Measurements from ENCODE around the gene TMSB4X. TPM values are rescaled to one million over a fixed set of nuclear protein-coding genes. Genes with fewer than 3 reads are reported as not detected.
A peak's percentile ranks its signal among the peaks of the same experiment; 100 is the strongest.
"Not testable (repeated sequence)": the region's sequence is repeated elsewhere in the genome, so short reads cannot be mapped to it uniquely, and the experiment has no call there.

Gene TMSB4X
- total and polyA plus RNA-seq, 4 donors = 2,762 to 17,543 (median 6,164) TPM

- intact Hi-C loops (cut with DNase I); H3K36me3 ChIP-seq (ENCODE audit: control insufficient read depth in 1 of 2, insufficient read depth in 2 of 2, low read length in 1 of 2); H3K9me3 ChIP-seq (ENCODE audit: control insufficient read depth, low read length); H3K27me3 ChIP-seq (ENCODE audit: control insufficient read depth in 1 of 2, insufficient read depth in 2 of 2, low read length in 1 of 2); H3K4me3 ChIP-seq (ENCODE audit: low read length in 2 of 2); H3K27ac ChIP-seq (ENCODE audit: low read depth in 1 of 2, low read length in 2 of 2); DNase-seq; ATAC-seq (ENCODE audit: low FRiP score); H3K4me1 ChIP-seq (ENCODE audit: control insufficient read depth in 1 of 2, insufficient read depth in 2 of 2, low read length in 2 of 2): not testable (repeated sequence)
- 85 to 90% methylated on average over 2 to 3 of the region's 4 CpGs for WGBS, 2 donors
Measured at GRCh38 chrX:12944452-12944851, 30.5 kb upstream of the TMSB4X start.

- ATAC-seq (ENCODE audit: low FRiP score) = no peak
- WGBS, 2 donors = 70 to 95% methylated on average over 4 of the region's 4 CpGs
Measured at GRCh38 chrX:12945494-12945893, 29.4 kb upstream of the TMSB4X start.

GRCh38 chrX:12946406-12946805 is 28.5 kb upstream of the TMSB4X start:
- Histone ChIP-seq H3K4me3 (ENCODE audit: low read length in 2 of 2) (no peak overlapping the region), H3K9me3 (ENCODE audit: control insufficient read depth, low read length) (no peaks in the 10 kb centered on the region), H3K27me3 (ENCODE audit: control insufficient read depth in 1 of 2, insufficient read depth in 2 of 2, low read length in 1 of 2) (no peaks in the 10 kb centered on the region), H3K36me3 (ENCODE audit: control insufficient read depth in 1 of 2, insufficient read depth in 2 of 2, low read length in 1 of 2) (no peaks in the 10 kb centered on the region), H3K4me1 (ENCODE audit: control insufficient read depth in 1 of 2, insufficient read depth in 2 of 2, low read length in 2 of 2) (no peaks in the 10 kb centered on the region), H3K27ac (ENCODE audit: low read depth in 1 of 2, low read length in 2 of 2) (no peak overlapping the region)
- ATAC-seq (ENCODE audit: low FRiP score) (no peak), DNase-seq (no peak)
- intact Hi-C loops (cut with DNase I) = loop anchor here (5.0 kb wide), 2 partner anchors 541 to 701 kb away; no protein-coding TSS in a partner anchor
- 53 to 71% methylated on average over 4 of the region's 4 CpGs for WGBS, 2 donors

More at GRCh38 chrX:12945494-12945893, 29.4 kb upstream of the TMSB4X start:
- intact Hi-C loops (cut with DNase I) = loop anchor here (5.0 kb wide), 2 partner anchors 542 to 702 kb away; no protein-coding TSS in a partner anchor
- Histone ChIP-seq H3K9me3 (ENCODE audit: control insufficient read depth, low read length) (no peaks in the 10 kb centered on the region), H3K4me3 (ENCODE audit: low read length in 2 of 2) (no peak overlapping the region), H3K27me3 (ENCODE audit: control insufficient read depth in 1 of 2, insufficient read depth in 2 of 2, low read length in 1 of 2) (no peaks in the 10 kb centered on the region), H3K36me3 (ENCODE audit: control insufficient read depth in 1 of 2, insufficient read depth in 2 of 2, low read length in 1 of 2) (no peaks in the 10 kb centered on the region), H3K4me1 (ENCODE audit: control insufficient read depth in 1 of 2, insufficient read depth in 2 of 2, low read length in 2 of 2) (no peaks in the 10 kb centered on the region), H3K27ac (ENCODE audit: low read depth in 1 of 2, low read length in 2 of 2) (no peak overlapping the region)
- DNase-seq = no peak

GRCh38 chrX:12946838-12947544 is 27.9 kb upstream of the TMSB4X start:
- ATAC-seq (ENCODE audit: low FRiP score) = peak; percentile 89
- H3K27me3 ChIP-seq (ENCODE audit: control insufficient read depth in 1 of 2, insufficient read depth in 2 of 2, low read length in 1 of 2) = no peaks in the 10 kb centered on the region
- no peaks in the 10 kb centered on the region for H3K9me3 ChIP-seq (ENCODE audit: control insufficient read depth, low read length)
- peak in 1 of 2 donors; percentile 75 for DNase-seq
- no peak overlapping the region for H3K27ac ChIP-seq (ENCODE audit: low read depth in 1 of 2, low read length in 2 of 2)
- intact Hi-C loops (cut with DNase I) = loop anchor here (5.0 kb wide), 2 partner anchors 540 to 700 kb away; no protein-coding TSS in a partner anchor
- WGBS, 2 donors = 32 to 39% methylated on average over 5 of the region's 5 CpGs
- no peak overlapping the region for H3K4me3 ChIP-seq (ENCODE audit: low read length in 2 of 2)
- no peaks in the 10 kb centered on the region for H3K36me3 ChIP-seq (ENCODE audit: control insufficient read depth in 1 of 2, insufficient read depth in 2 of 2, low read length in 1 of 2)
- no peaks in the 10 kb centered on the region for H3K4me1 ChIP-seq (ENCODE audit: control insufficient read depth in 1 of 2, insufficient read depth in 2 of 2, low read length in 2 of 2)

GRCh38 chrX:12947545-12948235 is 27.2 kb upstream of the TMSB4X start:
- no peak for DNase-seq
- no peak overlapping the region for H3K27ac ChIP-seq (ENCODE audit: low read depth in 1 of 2, low read length in 2 of 2)
- ATAC-seq (ENCODE audit: low FRiP score) = no peak
- H3K27me3 ChIP-seq (ENCODE audit: control insufficient read depth in 1 of 2, insufficient read depth in 2 of 2, low read length in 1 of 2) = no peaks in the 10 kb centered on the region
- H3K4me3 ChIP-seq (ENCODE audit: low read length in 2 of 2) = no peak overlapping the region
- no peaks in the 10 kb centered on the region for H3K4me1 ChIP-seq (ENCODE audit: control insufficient read depth in 1 of 2, insufficient read depth in 2 of 2, low read length in 2 of 2)
- WGBS, 2 donors = 58 to 92% methylated on average over 5 of the region's 5 CpGs
- no peaks in the 10 kb centered on the region for H3K36me3 ChIP-seq (ENCODE audit: control insufficient read depth in 1 of 2, insufficient read depth in 2 of 2, low read length in 1 of 2)
- intact Hi-C loops (cut with DNase I) = loop anchor here (5.0 kb wide), 2 partner anchors 540 to 700 kb away; no protein-coding TSS in a partner anchor
- H3K9me3 ChIP-seq (ENCODE audit: control insufficient read depth, low read length) = no peaks in the 10 kb centered on the region

- Histone ChIP-seq H3K9me3 (ENCODE audit: control insufficient read depth, low read length) (no peaks in the 10 kb centered on the region), H3K4me3 (ENCODE audit: low read length in 2 of 2) (no peak overlapping the region), H3K27ac (ENCODE audit: low read depth in 1 of 2, low read length in 2 of 2) (no peak overlapping the region), H3K4me1 (ENCODE audit: control insufficient read depth in 1 of 2, insufficient read depth in 2 of 2, low read length in 2 of 2) (no peaks in the 10 kb centered on the region), H3K36me3 (ENCODE audit: control insufficient read depth in 1 of 2, insufficient read depth in 2 of 2, low read length in 1 of 2) (no peaks in the 10 kb centered on the region), H3K27me3 (ENCODE audit: control insufficient read depth in 1 of 2, insufficient read depth in 2 of 2, low read length in 1 of 2) (no peaks in the 10 kb centered on the region)
- ATAC-seq (ENCODE audit: low FRiP score) (no peak), DNase-seq (no peak)
- intact Hi-C loops (cut with DNase I) = loop anchor here (5.0 kb wide), 2 partner anchors 539 to 699 kb away; no protein-coding TSS in a partner anchor
- 82 to 98% methylated on average over 2 of the region's 2 CpGs for WGBS, 2 donors
Measured at GRCh38 chrX:12948495-12948894, 26.4 kb upstream of the TMSB4X start.

- intact Hi-C loops (cut with DNase I) = loop anchor here (5.0 kb wide), 2 partner anchors 538 to 698 kb away; no protein-coding TSS in a partner anchor
- H3K27ac ChIP-seq (ENCODE audit: low read depth in 1 of 2, low read length in 2 of 2) = peak overlapping the region in 1 of 2 donors; percentile 78
- H3K9me3 ChIP-seq (ENCODE audit: control insufficient read depth, low read length) = no peaks in the 10 kb centered on the region
- H3K4me1 ChIP-seq (ENCODE audit: control insufficient read depth in 1 of 2, insufficient read depth in 2 of 2, low read length in 2 of 2) = no peaks in the 10 kb centered on the region
- H3K36me3 ChIP-seq (ENCODE audit: control insufficient read depth in 1 of 2, insufficient read depth in 2 of 2, low read length in 1 of 2) = no peaks in the 10 kb centered on the region
- 54 to 60% methylated on average over 5 of the region's 5 CpGs for WGBS, 2 donors
- DNase-seq (no peak), ATAC-seq (ENCODE audit: low FRiP score) (no peak)
- no peak overlapping the region for H3K4me3 ChIP-seq (ENCODE audit: low read length in 2 of 2)
- no peaks in the 10 kb centered on the region for H3K27me3 ChIP-seq (ENCODE audit: control insufficient read depth in 1 of 2, insufficient read depth in 2 of 2, low read length in 1 of 2)
Measured at GRCh38 chrX:12949205-12949926, 25.5 kb upstream of the TMSB4X start.

GRCh38 chrX:12949927-12950656 is 24.8 kb upstream of the TMSB4X start:
- Histone ChIP-seq H3K36me3 (ENCODE audit: control insufficient read depth in 1 of 2, insufficient read depth in 2 of 2, low read length in 1 of 2) (no peaks in the 10 kb centered on the region), H3K4me1 (ENCODE audit: control insufficient read depth in 1 of 2, insufficient read depth in 2 of 2, low read length in 2 of 2) (no peaks in the 10 kb centered on the region), H3K9me3 (ENCODE audit: control insufficient read depth, low read length) (no peaks in the 10 kb centered on the region), H3K27me3 (ENCODE audit: control insufficient read depth in 1 of 2, insufficient read depth in 2 of 2, low read length in 1 of 2) (no peaks in the 10 kb centered on the region), H3K27ac (ENCODE audit: low read depth in 1 of 2, low read length in 2 of 2) (peak overlapping the region in 1 of 2 donors; percentile 78), H3K4me3 (ENCODE audit: low read length in 2 of 2) (no peak overlapping the region)
- 25 to 50% methylated on average over 11 of the region's 11 CpGs for WGBS, 2 donors
- ATAC-seq (ENCODE audit: low FRiP score) (peak; percentile 87), DNase-seq (peak; percentile 91 to 92)
- intact Hi-C loops (cut with DNase I) = loop anchor here (5.0 kb wide), 2 partner anchors 537 to 697 kb away; no protein-coding TSS in a partner anchor
